PC-3 (cell line): Measurements from ENCODE around the gene PLG. TPM values are rescaled to one million over a fixed set of nuclear protein-coding genes. Genes with fewer than 3 reads are reported as not detected.
"Not testable (repeated sequence)": the region's sequence is repeated elsewhere in the genome, so short reads cannot be mapped to it uniquely, and the experiment has no call there.

Experiments used
- ATAC-seq: fragments of 200-7000 bp; cut with Tn5 transposase; 2 replicates; pipeline ENCODE4 v1.9.1; 2020; ENCODE audit warnings: mild to moderate bottlenecking, moderate library complexity
- BruUV-seq: library from RNA; stranded (reverse); fragments of 400-500 nt; replicated peaks from 2 replicates; lab custom pipeline; 2021; lab: Mats Ljungman, UMichigan
- CTCF ChIA-PET: fragments of 300-600 bp; sonication (Branson Sonifier 250); formaldehyde crosslinking; loops from one replicate; lab custom pipeline; 2022; ENCODE audit warnings: antibody characterized with exemption; lab: Charles Lee
- POLR2A ChIA-PET: fragments of 300-600 bp; sonication (Branson Sonifier 250); formaldehyde crosslinking; loops from one replicate; lab custom pipeline; 2022; ENCODE audit warnings: antibody characterized with exemption; ENCODE audit not compliant: unreplicated experiment; lab: Charles Lee
- DNase-seq: peaks from one replicate; pipeline ENCODE4 v3.0.0-alpha.2; 2015
- H2AFZ ChIP-seq: fragments of 300-600 bp; sonication (generic); 2 replicates; pipeline ENCODE4 v1.6.0; 2016; ENCODE audit warnings: antibody characterized with exemption, low read length
- H3F3A ChIP-seq: fragments of 300-600 bp; sonication (generic); one replicate; pipeline ENCODE4 v1.6.0; 2017; ENCODE audit warnings: antibody characterized with exemption, low read length, control low read depth, mild to moderate bottlenecking; ENCODE audit not compliant: unreplicated experiment
- H3K27ac ChIP-seq: fragments of 300-600 bp; sonication (generic); 2 replicates; pipeline ENCODE4 v1.5.1; 2016; ENCODE audit warnings: mild to moderate bottlenecking, low read length
- H3K27me3 ChIP-seq: fragments of 300-600 bp; sonication (generic); 2 replicates; pipeline ENCODE4 v1.6.1; 2016; ENCODE audit warnings: low read length, mixed read lengths
- H3K36me3 ChIP-seq: fragments of 300-600 bp; sonication (generic); 2 replicates; pipeline ENCODE4 v1.6.1; 2016; ENCODE audit warnings: low read depth, mixed run types, low read length, mixed read lengths
- H3K4me1 ChIP-seq: fragments of 300-600 bp; sonication (generic); 2 replicates; pipeline ENCODE4 v1.5.1; 2016; ENCODE audit warnings: low read length; ENCODE audit not compliant: insufficient read depth
- H3K4me2 ChIP-seq: fragments of 300-600 bp; sonication (generic); 2 replicates; pipeline ENCODE4 v1.6.0; 2016; ENCODE audit warnings: low read length
- H3K4me3 ChIP-seq: fragments of 300-600 bp; sonication (generic); 2 replicates; pipeline ENCODE4 v1.5.1; 2016; ENCODE audit warnings: mild to moderate bottlenecking, low read length, mixed read lengths
- H3K79me2 ChIP-seq: fragments of 300-600 bp; sonication (generic); 2 replicates; pipeline ENCODE4 v1.6.1; 2017; ENCODE audit warnings: low read length, mixed read lengths
- H3K9ac ChIP-seq: fragments of 300-600 bp; sonication (generic); 2 replicates; pipeline ENCODE4 v1.6.0; 2016; ENCODE audit warnings: mild to moderate bottlenecking, low read length
- H3K9me2 ChIP-seq: fragments of 300-600 bp; sonication (generic); replicated peaks from 2 replicates; pipeline ENCODE4 v1.6.1; 2016; ENCODE audit warnings: mixed run types, low read length, mixed read lengths
- H3K9me3 ChIP-seq: fragments of 300-600 bp; sonication (generic); 2 replicates; pipeline ENCODE4 v1.6.1; 2016; ENCODE audit warnings: low read length, mixed read lengths
- H4K20me1 ChIP-seq: fragments of 300-600 bp; sonication (generic); 2 replicates; pipeline ENCODE4 v1.6.1; 2016; ENCODE audit warnings: low read length, mixed read lengths
- CTCF ChIP-seq: fragments of 300-600 bp; sonication (generic); conservative IDR thresholded peaks from 2 replicates; pipeline ENCODE4 v1.5.1; 2017; ENCODE audit warnings: antibody characterized with exemption, low read depth, mild to moderate bottlenecking, low read length
- EZH2 ChIP-seq: fragments of 300-600 bp; sonication (generic); IDR thresholded peaks from one replicate; pipeline ENCODE4 v1.6.1; 2017; ENCODE audit warnings: antibody characterized with exemption, mild to moderate bottlenecking, low read length; ENCODE audit not compliant: unreplicated experiment
- EZH2phosphoT487 ChIP-seq: fragments of 300-600 bp; sonication (generic); IDR thresholded peaks from 2 replicates; pipeline ENCODE4 v1.6.1; 2018; ENCODE audit warnings: mild to moderate bottlenecking, antibody characterized with exemption, low read length, borderline replicate concordance
- intact Hi-C: fragments of 100-400 bp; cut with micrococcal nuclease; formaldehyde crosslinking; loops from 2 replicates; pipeline ENCODE4 v1.9.0; 2023
- total RNA-seq: library from RNA; depleted of rRNA; stranded (reverse); fragments of >200 nt; gene quantifications from 2 replicates; pipeline ENCODE4 v1.2.3, GENCODE V29; 2014

PLG gene
- total RNA-seq, 1 experiment from 2014 or later = not detected

GRCh38 chr6:160678230-160678629 lies 23.8 kb upstream of the PLG start:
- POLR2A ChIA-PET = interaction anchor here (0.7 kb wide), 1 partner anchor 168 kb away, joined by 7 read pairs; no protein-coding TSS in a partner anchor
- no peak overlapping the region for H3K4me2 ChIP-seq
- no peak overlapping the region for H3K9ac ChIP-seq
- no peaks in the 10 kb centered on the region for H3K4me1 ChIP-seq
- H3K79me2 ChIP-seq = no peaks in the 10 kb centered on the region
- H3K9me2 ChIP-seq = no peaks in the 10 kb centered on the region
- no peak overlapping the region for H2AFZ ChIP-seq
- H3K27ac ChIP-seq = no peak overlapping the region
- no peaks in the 10 kb centered on the region for H3K27me3 ChIP-seq
- no peaks in the 10 kb centered on the region for H3K9me3 ChIP-seq
- intact Hi-C loops = no loop called here
- no peak overlapping the region for H3K4me3 ChIP-seq
- no peak for DNase-seq
- H3K36me3 ChIP-seq = no peaks in the 10 kb centered on the region
- no peak for ATAC-seq
- H3F3A ChIP-seq = no peaks in the 10 kb centered on the region
- no peak for TF ChIP-seq CTCF
- no peak for TF ChIP-seq EZH2phosphoT487
- no peak for TF ChIP-seq EZH2
- no peaks in the 10 kb centered on the region for H4K20me1 ChIP-seq
- no TSS peak for BruUV-seq
- CTCF ChIA-PET = interaction anchor here (0.6 kb wide), 1 partner anchor 131 kb away, joined by 6 read pairs; no protein-coding TSS in a partner anchor

DNA sequence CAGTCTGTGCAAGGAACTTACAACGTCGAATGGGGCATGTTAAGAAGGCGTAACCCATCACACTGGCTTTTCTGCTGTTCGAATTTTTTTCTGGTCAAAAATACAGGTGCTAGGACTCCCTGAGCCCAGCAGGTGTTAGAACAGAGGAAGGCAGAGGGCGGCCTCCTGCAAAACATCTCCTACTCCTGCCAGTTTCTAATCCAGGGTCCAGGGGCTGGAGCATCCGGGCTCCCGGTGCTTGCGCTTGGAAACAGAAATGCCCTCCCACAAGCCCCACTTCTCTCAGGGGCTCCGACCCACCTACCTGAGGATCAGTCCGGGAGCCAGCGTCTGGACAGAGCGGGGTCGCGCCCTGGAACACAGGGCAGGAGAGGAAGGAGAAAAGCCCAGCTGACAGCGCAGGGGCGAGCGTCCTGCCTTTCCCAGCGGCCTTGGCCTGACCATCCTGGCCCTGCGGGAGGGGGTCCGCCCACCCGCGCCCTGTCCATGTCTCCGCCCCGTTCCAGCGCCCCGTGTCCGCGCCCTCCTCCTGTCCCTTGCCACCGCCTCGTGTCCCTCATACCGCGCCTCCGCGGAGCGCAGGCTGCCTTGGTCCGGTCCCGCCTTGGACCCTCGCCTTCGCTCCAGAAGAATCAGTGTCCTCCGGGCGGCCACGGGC lies 23.2 kb upstream of the PLG start:
- Histone ChIP-seq H3K36me3 (no peaks in the 10 kb centered on the region), H3K79me2 (no peaks in the 10 kb centered on the region), H3K4me1 (no peaks in the 10 kb centered on the region), H3K4me2 (no peak overlapping the region), H4K20me1 (no peaks in the 10 kb centered on the region), H3F3A (no peaks in the 10 kb centered on the region), H3K27me3 (no peaks in the 10 kb centered on the region), H3K4me3 (no peak overlapping the region), H2AFZ (no peak overlapping the region), H3K9me3 (no peaks in the 10 kb centered on the region), H3K27ac (no peak overlapping the region), H3K9ac (no peak overlapping the region), H3K9me2 (no peaks in the 10 kb centered on the region)
- TF ChIP-seq CTCF (no peak), EZH2 (no peak), EZH2phosphoT487 (no peak)
- POLR2A ChIA-PET = no interaction called here
- ATAC-seq = no peak
- no peak for DNase-seq
- CTCF ChIA-PET = no interaction called here
- intact Hi-C loops = no loop called here
- no TSS peak for BruUV-seq

DNA sequence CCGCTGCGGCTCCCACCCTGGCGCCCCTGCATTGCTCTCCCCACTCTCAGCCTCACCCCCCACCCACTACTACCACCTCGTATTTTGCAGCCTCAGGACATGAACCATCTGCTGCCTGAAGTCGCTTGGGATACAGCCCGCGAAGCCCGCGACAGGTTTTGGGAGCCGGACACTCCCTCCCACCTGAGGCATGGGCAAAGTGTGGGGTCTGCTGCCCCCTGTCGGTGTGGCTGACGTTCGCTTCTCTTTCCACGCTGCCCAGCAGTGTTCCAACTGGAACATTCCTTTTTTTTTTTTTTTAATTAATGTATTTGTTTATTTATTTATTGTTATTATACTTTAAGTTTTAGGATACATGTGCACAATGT lies 22.7 kb upstream of the PLG start:
- ATAC-seq = no peak
- Histone ChIP-seq H2AFZ (no peak overlapping the region), H3K9me2 (no peaks in the 10 kb centered on the region), H3K36me3 (no peaks in the 10 kb centered on the region), H3K79me2 (no peaks in the 10 kb centered on the region), H3K27ac (no peak overlapping the region), H3K4me1 (no peaks in the 10 kb centered on the region), H3K9ac (no peak overlapping the region), H4K20me1 (no peaks in the 10 kb centered on the region), H3K27me3 (no peaks in the 10 kb centered on the region), H3K4me3 (no peak overlapping the region), H3K4me2 (no peak overlapping the region), H3F3A (no peaks in the 10 kb centered on the region), H3K9me3 (no peaks in the 10 kb centered on the region)
- POLR2A ChIA-PET = no interaction called here
- TF ChIP-seq CTCF (no peak), EZH2phosphoT487 (no peak), EZH2 (no peak)
- intact Hi-C loops = no loop called here
- DNase-seq = no peak
- BruUV-seq = no TSS peak
- CTCF ChIA-PET = no interaction called here

GRCh38 chr6:160685101-160685761 lies 16.8 kb upstream of the PLG start:
- DNase-seq, ATAC-seq, H4K20me1 ChIP-seq, H3K9ac ChIP-seq, H3K4me3 ChIP-seq, H3K4me2 ChIP-seq, intact Hi-C loops, H3F3A ChIP-seq, H3K79me2 ChIP-seq, BruUV-seq, H3K27ac ChIP-seq, H3K9me2 ChIP-seq, H3K36me3 ChIP-seq, H2AFZ ChIP-seq, H3K9me3 ChIP-seq, H3K27me3 ChIP-seq, CTCF ChIA-PET, H3K4me1 ChIP-seq, POLR2A ChIA-PET: not testable (repeated sequence)
